K562 (cell line): ENCODE results near the gene ORMDL3. TPM values are rescaled to one million over a fixed set of nuclear protein-coding genes. Genes with fewer than 3 reads are reported as not detected.

Experiments
- BHLHE40 ChIP-seq: IDR thresholded peaks from 2 replicates; pipeline ENCODE4 v1.6.1; 2011; ENCODE audit warnings: low read length, improper control_type of control experiment
- DPF2 ChIP-seq: fragments of 450-650 bp; IDR thresholded peaks from 2 replicates; pipeline ENCODE4 v1.6.1; 2016
- FOS ChIP-seq: IDR thresholded peaks from 3 replicates; pipeline ENCODE4 v1.6.1; 2011; ENCODE audit not compliant: insufficient read length; ENCODE audit errors: extremely low read depth
- MBD2 ChIP-seq: sonication (generic); IDR thresholded peaks from 2 replicates; pipeline ENCODE4 v1.6.1; 2016; ENCODE audit warnings: low read depth, borderline replicate concordance
- NCOR1 ChIP-seq: fragments of 450-650 bp; IDR thresholded peaks from 2 replicates; pipeline ENCODE4 v1.6.1; 2016; ENCODE audit warnings: mild to moderate bottlenecking, moderate library complexity
- NR4A1 ChIP-seq, 2 experiments: fragments of 250-450 bp in 1 of 2; fragments of 450-650 bp in 1 of 2; sonication (Bioruptor Pico) in 1 of 2; IDR thresholded peaks; 2 replicates each; pipeline versions ENCODE4 v1.4.0 to v1.6.1; 2016 to 2020; ENCODE audit warnings: mild to moderate bottlenecking in 2 of 2, missing compliant biosample characterization in 1 of 2, missing genetic modification characterization in 1 of 2, moderate library complexity in 1 of 2
- OTX1 ChIP-seq: fragments of 450-650 bp; formaldehyde crosslinking; IDR thresholded peaks from 2 replicates; pipeline ENCODE4 v1.4.0; 2022; ENCODE audit warnings: mild to moderate bottlenecking
- RFX5 ChIP-seq: IDR thresholded peaks from 2 replicates; pipeline ENCODE4 v1.6.1; 2011; ENCODE audit warnings: low read depth, mild to moderate bottlenecking, improper control_type of control experiment, low read length
- SMAD2 ChIP-seq: fragments of 150-350 bp; IDR thresholded peaks from 2 replicates; pipeline ENCODE4 v1.6.1; 2014; ENCODE audit warnings: low read depth, mild to moderate bottlenecking, low read length
- SNRNP70 ChIP-seq: fragments of 200-400 bp; formaldehyde crosslinking; optimal IDR thresholded peaks from 2 replicates; pipeline ENCODE3; 2017; ENCODE audit warnings: low read depth, low read length
- ZNF175 ChIP-seq: fragments of 200-800 bp; sonication (Bioruptor generic); IDR thresholded peaks from 2 replicates; pipeline ENCODE4 v1.6.1; 2016; ENCODE audit warnings: low read depth, mild to moderate bottlenecking, missing genetic modification characterization, missing compliant biosample characterization
- ZNF561 ChIP-seq: fragments of 450-650 bp; formaldehyde crosslinking; conservative IDR thresholded peaks from 2 replicates; pipeline ENCODE4 v1.4.0; 2020; ENCODE audit warnings: mild to moderate bottlenecking, moderate library complexity
- ZNF668 ChIP-seq: fragments of 250-450 bp; sonication (Bioruptor Pico); IDR thresholded peaks from 2 replicates; pipeline ENCODE4 v1.8.0; 2022; ENCODE audit warnings: mild to moderate bottlenecking, inconsistent platforms
- polyA plus RNA-seq, 8 experiments: library from polyadenylated mRNA; depleted of rRNA in 4 of 8; stranded (reverse) in 5 of 8; unstranded in 3 of 8; fragments of >200 nt; fragmentation: Nextera tagmentation in 2 of 8; fragmentation: Illumina TruSeq in 1 of 8; extraction: Ambion mirVana in 2 of 8; extraction: Trizol in 1 of 8; gene quantifications; 2 replicates each; pipeline versions ENCODE4 v1.2.1 to v1.2.3, GENCODE V29; 2011 to 2014; ENCODE audit warnings: inconsistent platforms in 1 of 8, missing spikeins in 1 of 8
- total RNA-seq, 7 experiments: library from RNA; depleted of rRNA in 6 of 7; stranded (reverse); fragments of >200 nt in 6 of 7; fragmentation: Illumina TruSeq in 2 of 7; extraction: Trizol in 2 of 7; gene quantifications; 2 replicates each; pipeline versions ENCODE4 v1.2.1 to v1.2.3, GENCODE V29; 2011 to 2021; ENCODE audit warnings: low replicate concordance in 1 of 7
- TF ChIP-seq, protein P1 (sequence below): sonication (generic); formaldehyde crosslinking; IDR thresholded peaks from 2 replicates; pipeline ENCODE4 v1.9.0; 2022; ENCODE audit warnings: mild to moderate bottlenecking, missing genetic modification reagents
- TF ChIP-seq, protein P2 (sequence below): fragments of 250-450 bp; sonication (Bioruptor Pico); IDR thresholded peaks from 2 replicates; pipeline ENCODE4 v1.4.0; 2020; ENCODE audit warnings: mild to moderate bottlenecking, moderate library complexity
- TF ChIP-seq, protein P3 (sequence below): sonication (generic); formaldehyde crosslinking; IDR thresholded peaks from 2 replicates; pipeline ENCODE4 v1.8.1; 2023; ENCODE audit warnings: mild to moderate bottlenecking, missing genetic modification reagents
- TF ChIP-seq, protein P4 (sequence below): sonication (generic); formaldehyde crosslinking; IDR thresholded peaks from 2 replicates; pipeline ENCODE4 v1.8.1; 2022; ENCODE audit warnings: missing genetic modification reagents
- TF ChIP-seq, protein P5 (sequence below): fragments of 450-650 bp; IDR thresholded peaks from 2 replicates; pipeline ENCODE4 v1.6.1; 2016; ENCODE audit warnings: borderline replicate concordance

ORMDL3 gene
- total and polyA plus RNA-seq, 9 of the 15 experiments (the other 6 are each of a cell fraction or from before 2014, with no cell fraction given), result 2.7 to 57.4 (median 27.1) TPM

DNA sequence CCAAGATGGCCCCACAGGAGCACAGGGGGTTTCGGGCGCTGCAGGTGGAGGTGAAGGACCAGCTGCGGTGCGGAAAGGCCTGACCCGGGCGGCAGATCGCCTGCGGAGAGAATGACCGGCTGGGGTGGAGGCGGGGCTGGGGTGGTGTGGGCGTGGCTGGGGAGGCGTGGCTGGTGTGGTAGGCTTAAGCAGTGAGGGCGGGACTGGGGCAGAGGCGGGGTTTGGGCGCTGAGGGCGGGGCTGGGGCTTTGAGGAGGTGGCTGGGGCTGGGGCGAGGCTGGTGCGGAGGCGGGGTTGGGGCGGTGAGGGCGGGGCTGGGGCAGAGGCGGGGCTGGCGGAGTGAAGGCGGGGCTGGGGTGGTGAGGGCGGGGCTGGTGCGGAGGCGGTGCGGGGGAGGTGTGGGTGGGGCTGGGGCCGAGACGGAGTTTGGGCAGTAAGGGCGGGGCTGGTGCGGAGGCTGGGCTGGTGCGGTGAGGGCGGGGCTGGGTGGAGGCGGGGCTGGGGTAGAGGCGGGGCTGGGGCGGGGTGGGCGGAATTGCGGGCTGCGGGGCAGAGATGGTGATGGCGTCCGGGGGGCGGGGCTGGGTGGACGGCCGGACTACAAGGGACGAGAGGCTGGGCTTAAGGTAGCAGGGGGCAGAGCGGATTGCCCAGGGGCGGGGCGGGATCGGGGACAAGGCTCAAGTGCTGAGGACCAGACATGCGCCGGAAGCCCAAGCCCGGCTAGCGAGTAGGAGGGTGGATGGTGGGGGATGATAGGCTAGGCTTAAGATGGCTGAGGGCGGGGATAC is 25.5 kb upstream of the ORMDL3 start (continued):
- no peak for TF ChIP-seq SNRNP70
- TF ChIP-seq, protein P1, sequence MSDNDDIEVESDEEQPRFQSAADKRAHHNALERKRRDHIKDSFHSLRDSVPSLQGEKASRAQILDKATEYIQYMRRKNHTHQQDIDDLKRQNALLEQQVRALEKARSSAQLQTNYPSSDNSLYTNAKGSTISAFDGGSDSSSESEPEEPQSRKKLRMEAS (CRISPR knock-in tag), result no peak
- no peak for TF ChIP-seq RFX5
- TF ChIP-seq MBD2, result no peak; the same call in 1 of the 2 replicates
- TF ChIP-seq OTX1 (CRISPR knock-in tag), result 0 out of 2 replicates have a peak, but pooled peaks have one; percentile 16
- TF ChIP-seq, protein P2, sequence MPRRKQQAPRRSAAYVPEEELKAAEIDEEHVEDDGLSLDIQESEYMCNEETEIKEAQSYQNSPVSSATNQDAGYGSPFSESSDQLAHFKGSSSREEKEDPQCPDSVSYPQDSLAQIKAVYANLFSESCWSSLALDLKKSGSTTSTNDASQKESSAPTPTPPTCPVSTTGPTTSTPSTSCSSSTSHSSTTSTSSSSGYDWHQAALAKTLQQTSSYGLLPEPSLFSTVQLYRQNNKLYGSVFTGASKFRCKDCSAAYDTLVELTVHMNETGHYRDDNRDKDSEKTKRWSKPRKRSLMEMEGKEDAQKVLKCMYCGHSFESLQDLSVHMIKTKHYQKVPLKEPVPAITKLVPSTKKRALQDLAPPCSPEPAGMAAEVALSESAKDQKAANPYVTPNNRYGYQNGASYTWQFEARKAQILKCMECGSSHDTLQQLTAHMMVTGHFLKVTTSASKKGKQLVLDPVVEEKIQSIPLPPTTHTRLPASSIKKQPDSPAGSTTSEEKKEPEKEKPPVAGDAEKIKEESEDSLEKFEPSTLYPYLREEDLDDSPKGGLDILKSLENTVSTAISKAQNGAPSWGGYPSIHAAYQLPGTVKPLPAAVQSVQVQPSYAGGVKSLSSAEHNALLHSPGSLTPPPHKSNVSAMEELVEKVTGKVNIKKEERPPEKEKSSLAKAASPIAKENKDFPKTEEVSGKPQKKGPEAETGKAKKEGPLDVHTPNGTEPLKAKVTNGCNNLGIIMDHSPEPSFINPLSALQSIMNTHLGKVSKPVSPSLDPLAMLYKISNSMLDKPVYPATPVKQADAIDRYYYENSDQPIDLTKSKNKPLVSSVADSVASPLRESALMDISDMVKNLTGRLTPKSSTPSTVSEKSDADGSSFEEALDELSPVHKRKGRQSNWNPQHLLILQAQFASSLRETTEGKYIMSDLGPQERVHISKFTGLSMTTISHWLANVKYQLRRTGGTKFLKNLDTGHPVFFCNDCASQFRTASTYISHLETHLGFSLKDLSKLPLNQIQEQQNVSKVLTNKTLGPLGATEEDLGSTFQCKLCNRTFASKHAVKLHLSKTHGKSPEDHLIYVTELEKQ (CRISPR knock-in tag), result no peak
- no peak for TF ChIP-seq ZNF668 (CRISPR knock-in tag)
- TF ChIP-seq NR4A1 (CRISPR knock-in tag; IDR thresholded peaks at IDR 0.05), result no peak
- TF ChIP-seq NR4A1 (tag; IDR thresholded peaks at IDR 0.05), result no peak
- no peak for TF ChIP-seq SMAD2
- no peak for TF ChIP-seq ZNF175
- TF ChIP-seq, protein P3, sequence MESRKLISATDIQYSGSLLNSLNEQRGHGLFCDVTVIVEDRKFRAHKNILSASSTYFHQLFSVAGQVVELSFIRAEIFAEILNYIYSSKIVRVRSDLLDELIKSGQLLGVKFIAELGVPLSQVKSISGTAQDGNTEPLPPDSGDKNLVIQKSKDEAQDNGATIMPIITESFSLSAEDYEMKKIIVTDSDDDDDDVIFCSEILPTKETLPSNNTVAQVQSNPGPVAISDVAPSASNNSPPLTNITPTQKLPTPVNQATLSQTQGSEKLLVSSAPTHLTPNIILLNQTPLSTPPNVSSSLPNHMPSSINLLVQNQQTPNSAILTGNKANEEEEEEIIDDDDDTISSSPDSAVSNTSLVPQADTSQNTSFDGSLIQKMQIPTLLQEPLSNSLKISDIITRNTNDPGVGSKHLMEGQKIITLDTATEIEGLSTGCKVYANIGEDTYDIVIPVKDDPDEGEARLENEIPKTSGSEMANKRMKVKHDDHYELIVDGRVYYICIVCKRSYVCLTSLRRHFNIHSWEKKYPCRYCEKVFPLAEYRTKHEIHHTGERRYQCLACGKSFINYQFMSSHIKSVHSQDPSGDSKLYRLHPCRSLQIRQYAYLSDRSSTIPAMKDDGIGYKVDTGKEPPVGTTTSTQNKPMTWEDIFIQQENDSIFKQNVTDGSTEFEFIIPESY (CRISPR knock-in tag), result no peak
- no peak for TF ChIP-seq ZNF561
- TF ChIP-seq BHLHE40, result no peak
- no peak for TF ChIP-seq FOS
- TF ChIP-seq NCOR1, result no peak
- TF ChIP-seq, protein P4, sequence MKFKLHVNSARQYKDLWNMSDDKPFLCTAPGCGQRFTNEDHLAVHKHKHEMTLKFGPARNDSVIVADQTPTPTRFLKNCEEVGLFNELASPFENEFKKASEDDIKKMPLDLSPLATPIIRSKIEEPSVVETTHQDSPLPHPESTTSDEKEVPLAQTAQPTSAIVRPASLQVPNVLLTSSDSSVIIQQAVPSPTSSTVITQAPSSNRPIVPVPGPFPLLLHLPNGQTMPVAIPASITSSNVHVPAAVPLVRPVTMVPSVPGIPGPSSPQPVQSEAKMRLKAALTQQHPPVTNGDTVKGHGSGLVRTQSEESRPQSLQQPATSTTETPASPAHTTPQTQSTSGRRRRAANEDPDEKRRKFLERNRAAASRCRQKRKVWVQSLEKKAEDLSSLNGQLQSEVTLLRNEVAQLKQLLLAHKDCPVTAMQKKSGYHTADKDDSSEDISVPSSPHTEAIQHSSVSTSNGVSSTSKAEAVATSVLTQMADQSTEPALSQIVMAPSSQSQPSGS, result no peak
- TF ChIP-seq, protein P5, sequence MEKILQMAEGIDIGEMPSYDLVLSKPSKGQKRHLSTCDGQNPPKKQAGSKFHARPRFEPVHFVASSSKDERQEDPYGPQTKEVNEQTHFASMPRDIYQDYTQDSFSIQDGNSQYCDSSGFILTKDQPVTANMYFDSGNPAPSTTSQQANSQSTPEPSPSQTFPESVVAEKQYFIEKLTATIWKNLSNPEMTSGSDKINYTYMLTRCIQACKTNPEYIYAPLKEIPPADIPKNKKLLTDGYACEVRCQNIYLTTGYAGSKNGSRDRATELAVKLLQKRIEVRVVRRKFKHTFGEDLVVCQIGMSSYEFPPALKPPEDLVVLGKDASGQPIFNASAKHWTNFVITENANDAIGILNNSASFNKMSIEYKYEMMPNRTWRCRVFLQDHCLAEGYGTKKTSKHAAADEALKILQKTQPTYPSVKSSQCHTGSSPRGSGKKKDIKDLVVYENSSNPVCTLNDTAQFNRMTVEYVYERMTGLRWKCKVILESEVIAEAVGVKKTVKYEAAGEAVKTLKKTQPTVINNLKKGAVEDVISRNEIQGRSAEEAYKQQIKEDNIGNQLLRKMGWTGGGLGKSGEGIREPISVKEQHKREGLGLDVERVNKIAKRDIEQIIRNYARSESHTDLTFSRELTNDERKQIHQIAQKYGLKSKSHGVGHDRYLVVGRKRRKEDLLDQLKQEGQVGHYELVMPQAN, result no peak
- TF ChIP-seq DPF2, result no peak
